Sciatic nerve (tissue), 2 donors: ENCODE results near the gene DBX2. TPM values are rescaled to one million over a fixed set of nuclear protein-coding genes. Genes with fewer than 3 reads are reported as not detected.
"Not testable (repeated sequence)": the region's sequence is repeated elsewhere in the genome, so short reads cannot be mapped to it uniquely, and the experiment has no call there.

Experiments
- ATAC-seq: fragments of 200-7000 bp; cut with Tn5 transposase; one replicate; pipeline ENCODE4 v1.9.1; 2020; ENCODE audit warnings: mild to moderate bottlenecking, moderate library complexity
- DNase-seq: peaks from one replicate; pipeline ENCODE4 v3.0.0-alpha.2; 2020; ENCODE audit warnings: low spot score
- intact Hi-C: fragments of 100-400 bp; cut with DNase I; formaldehyde crosslinking; loops from one replicate; pipeline ENCODE4 v1.14.2; 2022
- total RNA-seq: library from RNA; stranded (reverse); fragmentation: NEBNext Ultra II Directional; extraction: Animal tissue kit (Norgen Biotek cat#: 25700); gene quantifications from one replicate; pipeline ENCODE4 v1.2.1, GENCODE V29; 2021
- donor health status: DM: no; HTN: no; CAD: no.
- donor health status: DM: no; HTN: no; CAD: no.

The DBX2 gene
- total RNA-seq, 1 donor from 2014 or later: 0.13 TPM

DNA sequence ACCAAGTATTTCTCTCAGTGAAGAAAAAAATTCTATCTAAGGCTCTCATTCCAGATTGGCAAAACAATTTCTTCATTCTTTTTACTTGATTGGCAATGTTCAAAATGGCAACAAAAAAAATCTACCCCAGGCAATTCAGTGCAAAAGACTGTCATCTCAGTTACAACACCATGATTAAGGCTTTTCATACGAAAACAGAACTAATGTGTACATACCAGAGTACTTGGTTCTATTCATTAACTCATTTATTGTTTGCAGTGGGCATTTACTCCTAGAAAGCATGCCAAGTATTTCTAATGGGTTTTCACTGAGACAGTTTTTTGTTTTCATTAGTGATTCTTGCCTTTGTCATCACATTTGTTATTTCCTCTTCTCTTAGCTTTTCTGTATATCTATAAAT lies 33.0 kb downstream of the DBX2 start:
- DNase-seq: no peak
- no peak for ATAC-seq
- intact Hi-C loops: no loop called here

DNA sequence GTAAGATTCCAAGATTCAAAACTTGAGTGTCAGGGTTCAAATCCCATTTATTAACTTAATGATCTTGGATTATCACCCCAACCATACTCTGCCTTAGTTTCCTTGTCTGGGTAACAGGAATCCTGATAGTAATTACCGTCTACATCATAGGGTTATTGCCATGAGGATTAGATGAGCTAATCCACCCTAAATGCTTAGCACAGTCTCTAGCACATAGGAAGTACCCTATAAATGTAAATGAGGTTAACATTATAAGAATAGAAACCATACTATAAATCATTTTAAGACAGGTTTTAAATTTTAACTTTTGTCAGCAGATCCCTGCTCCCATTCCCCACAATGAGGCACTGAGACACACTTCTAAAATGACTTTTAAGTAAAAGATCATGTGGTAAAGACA lies 36.5 kb downstream of the DBX2 start:
- no peak for ATAC-seq
- intact Hi-C loops: no loop called here

DNA sequence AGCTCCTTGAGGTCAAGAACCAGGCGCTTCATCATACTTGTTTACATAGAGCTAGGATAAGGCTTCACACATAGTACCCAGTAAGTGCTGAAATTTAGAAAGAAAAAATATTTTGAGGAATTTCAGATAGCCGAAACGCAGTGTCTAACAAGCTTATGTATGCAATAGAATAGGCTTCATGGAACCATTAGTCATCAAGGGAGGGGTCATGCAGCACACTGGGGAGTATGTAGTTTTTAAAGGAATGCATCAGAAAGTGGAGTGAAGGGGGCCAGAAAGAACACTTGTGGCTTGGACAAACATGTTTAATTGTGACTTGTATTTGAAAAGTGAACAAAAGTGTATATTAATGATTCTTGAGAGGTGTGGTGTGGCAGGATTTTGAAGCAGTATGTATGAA lies 38.1 kb downstream of the DBX2 start:
- ATAC-seq (no peak), DNase-seq (no peak)
- intact Hi-C loops: no loop called here

More for the DNA sequence above, 36.5 kb downstream of the DBX2 start:
- no peak for DNase-seq

DNA sequence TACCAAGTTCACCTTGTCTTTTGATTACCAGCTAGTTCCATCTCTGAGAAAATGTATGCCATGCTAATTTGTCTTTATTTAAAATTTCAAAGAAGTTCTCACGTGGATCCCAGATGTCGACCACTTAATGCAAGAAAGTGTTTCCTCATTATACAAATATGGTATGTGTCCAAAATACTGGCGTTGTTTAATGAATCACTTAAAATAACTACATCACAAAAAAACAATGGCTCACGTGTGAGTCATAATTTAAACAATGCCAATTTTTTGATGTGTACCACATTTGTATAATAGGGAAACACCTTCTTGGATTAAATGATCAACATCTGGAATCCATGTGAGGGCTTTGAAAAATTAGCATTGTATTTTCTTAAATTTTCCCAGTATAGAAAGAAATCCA lies 40.8 kb downstream of the DBX2 start:
- no peak for ATAC-seq
- no peak for DNase-seq
- intact Hi-C loops: no loop called here

DNA sequence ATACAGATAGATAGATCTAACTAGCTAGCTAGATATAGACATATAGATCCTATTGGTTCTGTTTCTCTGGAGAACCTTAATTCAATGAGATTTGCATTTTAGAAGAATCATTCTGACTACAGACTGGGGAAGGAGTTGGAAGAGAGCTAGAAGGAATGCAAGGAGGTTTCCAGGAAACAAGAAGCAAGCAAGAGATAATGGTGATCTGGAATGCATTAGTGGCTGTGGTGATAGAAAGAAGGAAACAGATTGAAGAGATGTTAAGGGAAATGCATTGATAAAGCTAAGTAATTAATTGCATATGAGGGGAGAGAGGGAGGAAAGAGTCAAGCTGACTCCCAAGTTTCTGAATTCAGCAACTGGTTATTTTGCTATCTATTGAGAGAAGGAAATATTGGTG lies 42.7 kb downstream of the DBX2 start:
- intact Hi-C loops: no loop called here
- no peak for DNase-seq
- ATAC-seq: no peak

DNA sequence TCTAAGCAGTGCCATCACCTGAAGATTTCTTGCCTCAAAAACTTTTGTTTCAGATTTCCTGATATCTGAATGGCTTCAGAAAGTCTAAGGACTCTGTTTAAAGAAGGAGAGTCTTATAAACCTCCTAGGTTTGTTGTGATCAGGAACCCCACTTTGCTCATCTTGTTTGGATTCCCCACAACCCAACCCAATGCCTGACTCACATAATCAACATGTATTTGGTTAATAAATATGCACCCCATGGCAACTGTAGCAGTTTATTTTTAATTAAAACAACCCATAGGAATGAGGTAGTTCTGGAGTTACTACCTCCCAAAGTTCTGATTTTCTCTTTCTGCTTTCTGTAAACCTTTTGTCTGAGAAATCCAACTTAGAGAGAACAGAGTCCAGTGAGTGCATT lies 51.5 kb downstream of the DBX2 start:
- intact Hi-C loops: no loop called here
- DNase-seq: no peak
- no peak for ATAC-seq

DNA sequence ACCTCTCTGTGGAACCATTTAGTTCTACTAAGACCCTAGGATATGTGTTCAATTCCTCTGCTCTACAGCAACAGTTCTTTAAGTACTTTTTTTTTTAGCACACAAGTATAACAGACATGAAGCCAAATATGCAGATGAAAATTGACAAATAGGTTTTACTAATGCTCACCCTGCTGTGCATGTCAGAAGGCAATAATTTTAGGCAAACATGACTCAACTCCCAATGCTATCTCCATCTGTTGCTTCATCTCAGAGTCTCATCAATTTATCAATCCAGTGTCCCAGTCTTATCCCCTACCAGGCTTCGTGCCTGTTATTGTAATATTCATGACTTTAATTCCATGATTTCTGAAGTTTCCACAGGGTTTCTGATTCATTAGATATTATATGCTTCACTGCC lies 57.7 kb downstream of the DBX2 start:
- ATAC-seq (no peak), DNase-seq (no peak)
- intact Hi-C loops: no loop called here

DNA sequence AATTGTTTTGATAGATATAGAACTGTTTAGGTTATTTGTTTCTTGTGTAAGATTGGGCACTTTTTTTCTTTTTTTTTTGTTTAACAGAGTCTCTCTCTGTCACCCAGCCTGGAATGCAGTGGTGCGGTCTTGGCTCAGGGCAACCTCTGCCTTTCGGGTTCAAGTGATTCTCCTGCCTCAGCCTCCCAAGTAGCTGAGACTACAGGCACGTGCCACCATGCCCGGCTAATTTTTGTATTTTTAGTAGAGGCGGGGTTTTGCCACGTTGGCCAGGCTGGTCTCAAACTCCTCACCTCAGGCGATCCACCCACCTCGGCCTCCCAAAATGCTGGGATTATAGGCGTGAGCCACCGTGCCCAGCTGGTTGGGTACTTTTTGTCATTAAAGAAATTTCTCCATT lies 66.0 kb downstream of the DBX2 start:
- DNase-seq, intact Hi-C loops, ATAC-seq: not testable (repeated sequence)

DNA sequence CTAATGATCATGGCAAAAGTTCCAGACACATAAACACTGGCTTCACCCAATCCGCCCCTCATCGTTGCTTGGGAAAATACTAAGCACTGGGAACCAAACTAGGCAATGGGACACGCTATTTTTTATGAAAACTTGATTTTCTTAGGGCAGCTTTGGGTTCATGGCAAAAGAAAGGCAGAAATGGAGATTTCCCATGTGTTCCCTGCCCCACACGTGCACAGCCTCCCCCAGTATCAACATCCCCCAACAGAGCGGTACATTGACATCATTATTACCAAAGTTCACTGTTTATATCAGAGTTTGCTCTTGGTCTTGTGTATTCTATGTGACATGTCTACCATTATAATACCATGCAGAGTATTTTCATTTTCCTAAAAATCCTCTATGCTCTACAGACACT lies 71.0 kb downstream of the DBX2 start:
- intact Hi-C loops: no loop called here
- no peak for ATAC-seq
- no peak for DNase-seq

DNA sequence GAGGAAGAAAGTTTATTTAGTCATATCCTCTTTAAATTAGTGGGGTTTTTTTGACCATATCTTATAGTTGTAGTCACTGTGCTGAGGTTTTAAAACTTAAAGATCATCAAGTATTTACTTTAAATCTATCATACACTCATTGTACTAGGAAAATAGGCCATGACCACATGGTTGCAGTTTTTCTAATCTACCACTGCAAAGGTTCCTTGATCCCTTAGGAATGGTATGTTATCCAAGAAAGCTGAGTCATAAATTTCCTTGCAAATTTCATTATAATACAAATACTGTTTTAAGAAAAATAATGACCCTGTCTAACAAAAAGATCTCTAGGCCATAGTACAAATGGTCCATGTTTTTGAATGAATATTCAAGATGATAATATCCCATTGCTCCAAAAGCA lies 74.7 kb downstream of the DBX2 start:
- intact Hi-C loops: no loop called here
- DNase-seq (no peak), ATAC-seq (no peak)

DNA sequence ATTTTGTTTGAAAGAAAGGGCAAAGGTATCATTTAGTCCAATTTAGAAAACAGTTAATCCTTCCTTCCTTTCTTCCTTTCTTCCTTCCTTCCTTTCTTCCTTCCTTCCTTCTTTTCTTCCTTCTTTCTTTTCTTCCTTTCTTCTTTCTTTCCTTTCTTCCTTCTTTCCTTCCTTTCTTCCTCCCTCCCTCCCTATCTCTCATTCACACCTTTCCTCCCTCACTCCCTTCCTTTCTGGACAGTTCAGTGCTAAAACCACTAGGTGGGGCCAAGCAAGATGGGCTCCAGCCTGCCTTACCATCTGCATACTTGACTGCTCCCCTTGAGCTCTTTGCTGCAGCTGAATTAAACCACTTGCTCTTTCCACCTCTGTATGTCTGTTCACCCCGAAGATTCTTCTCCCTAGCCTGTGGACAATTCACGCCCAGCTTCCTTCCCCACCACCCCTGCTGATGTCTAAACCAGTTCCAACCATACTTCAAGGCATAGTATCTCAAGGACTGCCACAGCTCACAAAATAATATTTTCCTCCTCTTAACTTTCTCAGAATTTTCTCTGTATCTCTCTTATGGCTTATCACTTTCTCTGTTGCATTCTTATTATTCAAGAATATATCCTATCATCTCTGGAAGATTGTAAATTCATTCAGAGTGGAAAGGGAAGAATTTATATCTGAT lies 78.0 kb downstream of the DBX2 start:
- ATAC-seq (no peak), DNase-seq (no peak)
- intact Hi-C loops: no loop called here

DNA sequence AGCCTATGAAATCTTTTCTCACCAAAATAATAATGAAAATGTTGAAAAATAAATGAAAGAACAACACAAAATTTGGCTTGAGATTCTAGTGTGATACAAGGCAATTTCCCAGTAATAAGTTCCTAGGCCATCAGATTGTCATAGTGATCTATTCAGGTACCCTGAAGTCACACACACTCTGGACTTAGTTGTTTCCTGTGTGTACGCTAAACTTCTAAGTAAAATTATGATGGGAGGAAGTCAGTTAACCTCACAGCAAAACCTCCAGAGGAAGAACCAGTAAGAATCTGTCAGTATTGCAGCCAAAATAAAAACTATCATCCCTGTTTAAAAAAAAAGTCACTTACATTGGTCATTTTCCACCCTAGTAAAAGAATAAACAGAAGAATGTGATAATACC lies 81.9 kb downstream of the DBX2 start:
- DNase-seq (no peak), ATAC-seq (no peak)
- intact Hi-C loops: no loop called here

Other genes starting within 250 kb of the DBX2 start
- gene NELL2, start 174.8 kb downstream of the DBX2 start, total RNA-seq: 2.4 TPM
- 50.6 TPM for gene ANO6, start 165.0 kb upstream of the DBX2 start, total RNA-seq